HepG2 (cell line): ENCODE measurements around the gene ACAP1. TPM values are rescaled to one million over a fixed set of nuclear protein-coding genes. Genes with fewer than 3 reads are reported as not detected.

Experiments
- GABPB1 ChIP-seq: IDR thresholded peaks from 2 replicates; pipeline ENCODE4 v1.6.1; 2016; ENCODE audit warnings: mild to moderate bottlenecking, missing genetic modification reagents, moderate library complexity, missing compliant biosample characterization
- GFI1 ChIP-seq: sonication (generic); formaldehyde crosslinking; IDR thresholded peaks from 2 replicates; pipeline ENCODE4 v1.5.0; 2020; ENCODE audit warnings: missing genetic modification reagents, mild to moderate bottlenecking, borderline replicate concordance
- HCFC1 ChIP-seq: fragments of 150-350 bp; IDR thresholded peaks from 2 replicates; pipeline ENCODE4 v1.6.1; 2014; ENCODE audit warnings: low read depth, low read length
- HDAC1 ChIP-seq: sonication (generic); formaldehyde crosslinking; IDR thresholded peaks from 2 replicates; pipeline ENCODE4 v1.5.1; 2020; ENCODE audit warnings: mild to moderate bottlenecking, missing genetic modification reagents
- HNF4A ChIP-seq: sonication (generic); formaldehyde crosslinking; IDR thresholded peaks from 2 replicates; pipeline ENCODE4 v1.4.0; 2020; ENCODE audit warnings: missing genetic modification reagents
- REXO4 ChIP-seq: sonication (generic); formaldehyde crosslinking; IDR thresholded peaks from 2 replicates; pipeline ENCODE4 v1.8.0; 2022; ENCODE audit warnings: missing genetic modification reagents, mild to moderate bottlenecking, borderline replicate concordance
- RFX3 ChIP-seq: IDR thresholded peaks from 2 replicates; pipeline ENCODE4 v1.6.1; 2016; ENCODE audit warnings: missing biosample characterization, missing genetic modification reagents
- RXRA ChIP-seq: sonication (generic); formaldehyde crosslinking; IDR thresholded peaks from 2 replicates; pipeline ENCODE4 v1.5.1; 2020; ENCODE audit warnings: missing genetic modification reagents
- SATB2 ChIP-seq: sonication (generic); formaldehyde crosslinking; IDR thresholded peaks from 2 replicates; pipeline ENCODE4 v1.5.0; 2020; ENCODE audit warnings: missing genetic modification reagents
- SKI ChIP-seq: fragments of 450-650 bp; IDR thresholded peaks from one replicate; pipeline ENCODE4 v1.6.1; 2018; ENCODE audit warnings: mild to moderate bottlenecking; ENCODE audit not compliant: partially characterized antibody
- TCF7 ChIP-seq: sonication (generic); IDR thresholded peaks from 2 replicates; pipeline ENCODE4 v1.6.1; 2016; ENCODE audit warnings: antibody characterized with exemption, low read depth
- YEATS4 ChIP-seq: sonication (generic); formaldehyde crosslinking; IDR thresholded peaks from 2 replicates; pipeline ENCODE4 v1.4.0; 2020; ENCODE audit warnings: missing genetic modification reagents, borderline replicate concordance
- ZC3H13 ChIP-seq: sonication (generic); formaldehyde crosslinking; IDR thresholded peaks from 2 replicates; pipeline ENCODE4 v1.8.1; 2023; ENCODE audit warnings: mild to moderate bottlenecking, missing genetic modification reagents, moderate library complexity
- ZFY ChIP-seq: sonication (generic); formaldehyde crosslinking; IDR thresholded peaks from 2 replicates; pipeline ENCODE4 v1.4.0; 2020; ENCODE audit warnings: missing genetic modification reagents
- ZNF331 ChIP-seq: sonication (generic); formaldehyde crosslinking; IDR thresholded peaks from 2 replicates; pipeline ENCODE4 v1.4.0; 2020; ENCODE audit warnings: missing genetic modification reagents
- ZNF432 ChIP-seq: sonication (generic); formaldehyde crosslinking; IDR thresholded peaks from 2 replicates; pipeline ENCODE4 v1.5.0; 2020; ENCODE audit warnings: missing genetic modification reagents, mild to moderate bottlenecking, borderline replicate concordance
- ZNF678 ChIP-seq: sonication (generic); formaldehyde crosslinking; IDR thresholded peaks from 2 replicates; pipeline ENCODE4 v1.4.0; 2020; ENCODE audit warnings: mild to moderate bottlenecking, missing genetic modification reagents
- ZNF841 ChIP-seq: sonication (generic); formaldehyde crosslinking; IDR thresholded peaks from 2 replicates; pipeline ENCODE4 v1.8.1; 2023; ENCODE audit warnings: missing genetic modification reagents, borderline replicate concordance
- ZNF883 ChIP-seq: sonication (generic); formaldehyde crosslinking; IDR thresholded peaks from 2 replicates; pipeline ENCODE4 v1.5.1; 2020; ENCODE audit warnings: mild to moderate bottlenecking, missing genetic modification reagents; ENCODE audit errors: not compliant biosample characterization
- polyA plus RNA-seq, 8 experiments: library from polyadenylated mRNA; depleted of rRNA in 3 of 8; stranded (reverse) in 7 of 8; unstranded in 1 of 8; fragments of >200 nt; fragmentation: Illumina TruSeq in 4 of 8; extraction: Trizol in 4 of 8; gene quantifications; 2 replicates each; pipeline versions ENCODE4 v1.2.1 to v1.2.3, GENCODE V29; 2011 to 2016; ENCODE audit warnings: low read depth in 4 of 8, missing spikeins in 1 of 8, mixed read lengths in 1 of 8; ENCODE audit not compliant: insufficient read depth in 1 of 8
- total RNA-seq, 5 experiments: library from RNA; depleted of rRNA; stranded (reverse); fragments of >200 nt; fragmentation: Illumina TruSeq; extraction: Trizol; gene quantifications; 2 replicates each; pipeline ENCODE4 v1.2.3, GENCODE V29; 2016; ENCODE audit warnings: low read depth in 1 of 5
- TF ChIP-seq, protein P1 (sequence below): sonication (generic); formaldehyde crosslinking; IDR thresholded peaks from 2 replicates; pipeline ENCODE4 v1.4.0; 2020; ENCODE audit warnings: missing genetic modification reagents
- TF ChIP-seq, protein P2 (sequence below): sonication (generic); formaldehyde crosslinking; IDR thresholded peaks from 2 replicates; pipeline ENCODE4 v1.9.0; 2021; ENCODE audit warnings: mild to moderate bottlenecking, missing genetic modification reagents

The ACAP1 gene
- total and polyA plus RNA-seq, 2 of the 13 experiments (the other 11 are each of a cell fraction or from before 2014, with no cell fraction given): 1.3 to 2.5 TPM

DNA sequence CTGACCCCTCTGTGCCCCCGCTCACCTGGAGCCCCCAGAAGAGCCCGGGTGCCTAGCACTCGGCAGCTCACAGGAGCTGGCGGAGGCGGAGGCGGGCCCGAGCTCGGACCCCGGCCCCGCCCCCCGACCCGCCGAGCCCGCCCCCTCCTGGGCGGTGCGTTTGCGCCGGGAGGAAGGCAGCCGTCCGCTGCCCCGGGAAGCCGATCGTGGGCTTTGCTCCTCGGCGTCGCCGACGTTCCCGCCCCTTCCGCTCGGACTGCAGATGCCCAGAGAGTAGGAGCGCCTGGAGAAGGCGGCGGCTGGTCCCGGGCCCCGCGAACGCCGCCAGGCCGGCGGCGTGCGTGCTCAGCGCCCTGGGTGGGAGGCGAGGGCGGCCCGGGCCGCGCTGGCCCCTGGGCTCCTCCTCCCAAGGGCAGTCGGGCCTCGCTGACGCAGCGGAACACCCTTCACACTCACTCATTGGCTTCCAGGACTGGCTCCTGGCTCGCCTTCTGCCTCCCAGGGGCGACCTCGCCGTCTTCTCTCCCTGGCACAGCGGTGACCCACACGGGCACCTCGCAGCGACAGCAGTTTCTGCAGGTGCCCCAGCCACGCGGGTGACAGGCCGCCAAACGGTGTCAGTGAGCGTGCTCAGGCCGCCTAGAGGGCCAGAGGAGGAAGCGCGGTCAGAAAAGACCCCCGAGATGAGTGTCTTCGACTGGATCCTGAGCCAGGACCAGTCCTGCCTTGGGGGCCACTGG lies 58.3 kb downstream of the ACAP1 start, which contains the start of gene PLSCR3 (continued):
- TF ChIP-seq, protein P1, sequence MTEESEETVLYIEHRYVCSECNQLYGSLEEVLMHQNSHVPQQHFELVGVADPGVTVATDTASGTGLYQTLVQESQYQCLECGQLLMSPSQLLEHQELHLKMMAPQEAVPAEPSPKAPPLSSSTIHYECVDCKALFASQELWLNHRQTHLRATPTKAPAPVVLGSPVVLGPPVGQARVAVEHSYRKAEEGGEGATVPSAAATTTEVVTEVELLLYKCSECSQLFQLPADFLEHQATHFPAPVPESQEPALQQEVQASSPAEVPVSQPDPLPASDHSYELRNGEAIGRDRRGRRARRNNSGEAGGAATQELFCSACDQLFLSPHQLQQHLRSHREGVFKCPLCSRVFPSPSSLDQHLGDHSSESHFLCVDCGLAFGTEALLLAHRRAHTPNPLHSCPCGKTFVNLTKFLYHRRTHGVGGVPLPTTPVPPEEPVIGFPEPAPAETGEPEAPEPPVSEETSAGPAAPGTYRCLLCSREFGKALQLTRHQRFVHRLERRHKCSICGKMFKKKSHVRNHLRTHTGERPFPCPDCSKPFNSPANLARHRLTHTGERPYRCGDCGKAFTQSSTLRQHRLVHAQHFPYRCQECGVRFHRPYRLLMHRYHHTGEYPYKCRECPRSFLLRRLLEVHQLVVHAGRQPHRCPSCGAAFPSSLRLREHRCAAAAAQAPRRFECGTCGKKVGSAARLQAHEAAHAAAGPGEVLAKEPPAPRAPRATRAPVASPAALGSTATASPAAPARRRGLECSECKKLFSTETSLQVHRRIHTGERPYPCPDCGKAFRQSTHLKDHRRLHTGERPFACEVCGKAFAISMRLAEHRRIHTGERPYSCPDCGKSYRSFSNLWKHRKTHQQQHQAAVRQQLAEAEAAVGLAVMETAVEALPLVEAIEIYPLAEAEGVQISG (CRISPR knock-in tag): peak; percentile 75
- peak; percentile 59; the same call in 1 of the 2 replicates for TF ChIP-seq ZC3H13
- TF ChIP-seq ZFY (CRISPR knock-in tag): peak; percentile 90
- peak; percentile 15; the same call in 1 of the 2 replicates for TF ChIP-seq HNF4A (CRISPR knock-in tag)
- TF ChIP-seq YEATS4 (CRISPR knock-in tag): peak; percentile 78; the same call in 1 of the 2 replicates
- TF ChIP-seq ZNF678 (CRISPR knock-in tag): no peak
- no peak for TF ChIP-seq HCFC1
- TF ChIP-seq GABPB1: peak; percentile 84
- TF ChIP-seq HDAC1 (CRISPR knock-in tag): peak; percentile 67
- TF ChIP-seq ZNF331 (CRISPR knock-in tag): peak; percentile 36
- 0 out of 2 replicates have a peak, but pooled peaks have one; percentile 40 for TF ChIP-seq ZNF841 (CRISPR knock-in tag)
- TF ChIP-seq ZNF883 (CRISPR knock-in tag): peak; percentile 77
- TF ChIP-seq SKI: peak; percentile 32
- TF ChIP-seq REXO4 (CRISPR knock-in tag): no peak; the same call in 1 of the 2 replicates
- no peak for TF ChIP-seq SATB2 (CRISPR knock-in tag)
- TF ChIP-seq ZNF432 (CRISPR knock-in tag): no peak
- TF ChIP-seq TCF7: no peak
- TF ChIP-seq RFX3 (CRISPR knock-in tag): no peak
- no peak for TF ChIP-seq GFI1
- peak; percentile 73 for TF ChIP-seq RXRA (CRISPR knock-in tag)
- TF ChIP-seq, protein P2, sequence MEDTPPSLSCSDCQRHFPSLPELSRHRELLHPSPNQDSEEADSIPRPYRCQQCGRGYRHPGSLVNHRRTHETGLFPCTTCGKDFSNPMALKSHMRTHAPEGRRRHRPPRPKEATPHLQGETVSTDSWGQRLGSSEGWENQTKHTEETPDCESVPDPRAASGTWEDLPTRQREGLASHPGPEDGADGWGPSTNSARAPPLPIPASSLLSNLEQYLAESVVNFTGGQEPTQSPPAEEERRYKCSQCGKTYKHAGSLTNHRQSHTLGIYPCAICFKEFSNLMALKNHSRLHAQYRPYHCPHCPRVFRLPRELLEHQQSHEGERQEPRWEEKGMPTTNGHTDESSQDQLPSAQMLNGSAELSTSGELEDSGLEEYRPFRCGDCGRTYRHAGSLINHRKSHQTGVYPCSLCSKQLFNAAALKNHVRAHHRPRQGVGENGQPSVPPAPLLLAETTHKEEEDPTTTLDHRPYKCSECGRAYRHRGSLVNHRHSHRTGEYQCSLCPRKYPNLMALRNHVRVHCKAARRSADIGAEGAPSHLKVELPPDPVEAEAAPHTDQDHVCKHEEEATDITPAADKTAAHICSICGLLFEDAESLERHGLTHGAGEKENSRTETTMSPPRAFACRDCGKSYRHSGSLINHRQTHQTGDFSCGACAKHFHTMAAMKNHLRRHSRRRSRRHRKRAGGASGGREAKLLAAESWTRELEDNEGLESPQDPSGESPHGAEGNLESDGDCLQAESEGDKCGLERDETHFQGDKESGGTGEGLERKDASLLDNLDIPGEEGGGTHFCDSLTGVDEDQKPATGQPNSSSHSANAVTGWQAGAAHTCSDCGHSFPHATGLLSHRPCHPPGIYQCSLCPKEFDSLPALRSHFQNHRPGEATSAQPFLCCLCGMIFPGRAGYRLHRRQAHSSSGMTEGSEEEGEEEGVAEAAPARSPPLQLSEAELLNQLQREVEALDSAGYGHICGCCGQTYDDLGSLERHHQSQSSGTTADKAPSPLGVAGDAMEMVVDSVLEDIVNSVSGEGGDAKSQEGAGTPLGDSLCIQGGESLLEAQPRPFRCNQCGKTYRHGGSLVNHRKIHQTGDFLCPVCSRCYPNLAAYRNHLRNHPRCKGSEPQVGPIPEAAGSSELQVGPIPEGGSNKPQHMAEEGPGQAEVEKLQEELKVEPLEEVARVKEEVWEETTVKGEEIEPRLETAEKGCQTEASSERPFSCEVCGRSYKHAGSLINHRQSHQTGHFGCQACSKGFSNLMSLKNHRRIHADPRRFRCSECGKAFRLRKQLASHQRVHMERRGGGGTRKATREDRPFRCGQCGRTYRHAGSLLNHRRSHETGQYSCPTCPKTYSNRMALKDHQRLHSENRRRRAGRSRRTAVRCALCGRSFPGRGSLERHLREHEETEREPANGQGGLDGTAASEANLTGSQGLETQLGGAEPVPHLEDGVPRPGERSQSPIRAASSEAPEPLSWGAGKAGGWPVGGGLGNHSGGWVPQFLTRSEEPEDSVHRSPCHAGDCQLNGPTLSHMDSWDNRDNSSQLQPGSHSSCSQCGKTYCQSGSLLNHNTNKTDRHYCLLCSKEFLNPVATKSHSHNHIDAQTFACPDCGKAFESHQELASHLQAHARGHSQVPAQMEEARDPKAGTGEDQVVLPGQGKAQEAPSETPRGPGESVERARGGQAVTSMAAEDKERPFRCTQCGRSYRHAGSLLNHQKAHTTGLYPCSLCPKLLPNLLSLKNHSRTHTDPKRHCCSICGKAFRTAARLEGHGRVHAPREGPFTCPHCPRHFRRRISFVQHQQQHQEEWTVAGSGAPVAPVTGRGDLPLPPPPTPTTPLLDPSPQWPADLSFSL: no peak
